ENCODE measurements around the gene TEX264.

GRCh38 chr3:51682079-51682478 lies 11.0 kb downstream of the TEX264 start:
- TF ChIP-seq, protein P1, sequence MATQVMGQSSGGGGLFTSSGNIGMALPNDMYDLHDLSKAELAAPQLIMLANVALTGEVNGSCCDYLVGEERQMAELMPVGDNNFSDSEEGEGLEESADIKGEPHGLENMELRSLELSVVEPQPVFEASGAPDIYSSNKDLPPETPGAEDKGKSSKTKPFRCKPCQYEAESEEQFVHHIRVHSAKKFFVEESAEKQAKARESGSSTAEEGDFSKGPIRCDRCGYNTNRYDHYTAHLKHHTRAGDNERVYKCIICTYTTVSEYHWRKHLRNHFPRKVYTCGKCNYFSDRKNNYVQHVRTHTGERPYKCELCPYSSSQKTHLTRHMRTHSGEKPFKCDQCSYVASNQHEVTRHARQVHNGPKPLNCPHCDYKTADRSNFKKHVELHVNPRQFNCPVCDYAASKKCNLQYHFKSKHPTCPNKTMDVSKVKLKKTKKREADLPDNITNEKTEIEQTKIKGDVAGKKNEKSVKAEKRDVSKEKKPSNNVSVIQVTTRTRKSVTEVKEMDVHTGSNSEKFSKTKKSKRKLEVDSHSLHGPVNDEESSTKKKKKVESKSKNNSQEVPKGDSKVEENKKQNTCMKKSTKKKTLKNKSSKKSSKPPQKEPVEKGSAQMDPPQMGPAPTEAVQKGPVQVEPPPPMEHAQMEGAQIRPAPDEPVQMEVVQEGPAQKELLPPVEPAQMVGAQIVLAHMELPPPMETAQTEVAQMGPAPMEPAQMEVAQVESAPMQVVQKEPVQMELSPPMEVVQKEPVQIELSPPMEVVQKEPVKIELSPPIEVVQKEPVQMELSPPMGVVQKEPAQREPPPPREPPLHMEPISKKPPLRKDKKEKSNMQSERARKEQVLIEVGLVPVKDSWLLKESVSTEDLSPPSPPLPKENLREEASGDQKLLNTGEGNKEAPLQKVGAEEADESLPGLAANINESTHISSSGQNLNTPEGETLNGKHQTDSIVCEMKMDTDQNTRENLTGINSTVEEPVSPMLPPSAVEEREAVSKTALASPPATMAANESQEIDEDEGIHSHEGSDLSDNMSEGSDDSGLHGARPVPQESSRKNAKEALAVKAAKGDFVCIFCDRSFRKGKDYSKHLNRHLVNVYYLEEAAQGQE (IDR thresholded peaks at IDR 0.05; ENCODE audit: insufficient read depth in 1 of 2, low read depth in 2 of 2, low read length in 2 of 2), result no peak
- TF ChIP-seq POLR2AphosphoS5 (IDR thresholded peaks at IDR 0.05; ENCODE audit: low read depth, low read length), result no peak
